Adrenal gland (tissue), 5 donors: ENCODE measurements around the gene STK38.

Source experiments
- CTCF ChIP-seq, 6 experiments: fragments of 450-650 bp in 4 of 6; fragments of 200-600 bp in 2 of 6; sonication (generic) in 1 of 6; IDR thresholded peaks; 1 replicate in 5 of 6; 2 replicates in 1 of 6; pipeline versions ENCODE4 v1.5.1 to v1.8.0; 2016 to 2021; ENCODE audit warnings: antibody characterized with exemption in 6 of 6, mild to moderate bottlenecking in 2 of 6, moderate library complexity in 1 of 6
- POLR2A ChIP-seq, 2 donors: fragments of 450-650 bp; IDR thresholded peaks; one replicate each; pipeline ENCODE4 v1.6.1; 2017; ENCODE audit warnings: antibody characterized with exemption in 2 of 2, mild to moderate bottlenecking in 2 of 2, moderate library complexity in 1 of 2
- donor health status: DM: no; HTN: no; CAD: no.

GRCh38 chr6:36464233-36464632 is 83.0 kb downstream of the STK38 start:
- TF ChIP-seq POLR2A (IDR thresholded peaks at IDR 0.05) (no peak), CTCF (IDR thresholded peaks at IDR 0.05) (no peak)
